Activated CD4-positive, CD25-positive, alpha-beta regulatory T cell treated with anti-CD3 and anti-CD28 coated beads, Interleukin-2, amount 50 U/mL, for 72 hours (primary cell): ENCODE measurements around the gene MACROD2.
"Not testable (repeated sequence)": the region's sequence is repeated elsewhere in the genome, so short reads cannot be mapped to it uniquely, and the experiment has no call there.

ENCODE experiments used
- DNase-seq: peaks from one replicate; pipeline ENCODE4 v3.0.0; 2021

Gene MACROD2

GRCh38 chr20:15742627-15743026 is 1747.3 kb downstream of the MACROD2 start:
- DNase-seq = no peak

GRCh38 chr20:15756002-15756753 is 1760.9 kb downstream of the MACROD2 start:
- no peak for DNase-seq

GRCh38 chr20:15756754-15757115 is 1761.4 kb downstream of the MACROD2 start:
- no peak for DNase-seq

GRCh38 chr20:15759594-15759993 is 1764.3 kb downstream of the MACROD2 start:
- DNase-seq = no peak

GRCh38 chr20:15760001-15760621 is 1764.8 kb downstream of the MACROD2 start:
- DNase-seq = no peak

GRCh38 chr20:15763366-15763765 is 1768.0 kb downstream of the MACROD2 start:
- no peak for DNase-seq

GRCh38 chr20:15767586-15767985 is 1772.3 kb downstream of the MACROD2 start:
- no peak for DNase-seq

- no peak for DNase-seq
Observed at GRCh38 chr20:15767999-15768741, 1772.9 kb downstream of the MACROD2 start.

- no peak for DNase-seq
Observed at GRCh38 chr20:15772826-15773225, 1777.5 kb downstream of the MACROD2 start.

GRCh38 chr20:15774926-15775325 is 1779.6 kb downstream of the MACROD2 start:
- no peak for DNase-seq

- no peak for DNase-seq
Observed at GRCh38 chr20:15776770-15777466, 1781.6 kb downstream of the MACROD2 start.

GRCh38 chr20:15784020-15784419 is 1788.7 kb downstream of the MACROD2 start:
- DNase-seq = no peak

- no peak for DNase-seq
Observed at GRCh38 chr20:15789079-15789478, 1793.8 kb downstream of the MACROD2 start.

GRCh38 chr20:15792855-15793254 is 1797.5 kb downstream of the MACROD2 start:
- DNase-seq = no peak

GRCh38 chr20:15794409-15794808 is 1799.1 kb downstream of the MACROD2 start:
- DNase-seq = no peak

GRCh38 chr20:15795305-15796019 is 1800.1 kb downstream of the MACROD2 start:
- DNase-seq = no peak

GRCh38 chr20:15799871-15800270 is 1804.6 kb downstream of the MACROD2 start:
- DNase-seq = no peak

GRCh38 chr20:15802020-15802419 is 1806.7 kb downstream of the MACROD2 start:
- no peak for DNase-seq

- no peak for DNase-seq
Observed at GRCh38 chr20:15805154-15805553, 1809.8 kb downstream of the MACROD2 start.

- DNase-seq = no peak
Observed at GRCh38 chr20:15806105-15806504, 1810.8 kb downstream of the MACROD2 start.

- no peak for DNase-seq
Observed at GRCh38 chr20:15807271-15807670, 1812.0 kb downstream of the MACROD2 start.

GRCh38 chr20:15807771-15808170 is 1812.5 kb downstream of the MACROD2 start:
- DNase-seq = not testable (repeated sequence)

- no peak for DNase-seq
Observed at GRCh38 chr20:15811951-15812350, 1816.6 kb downstream of the MACROD2 start.
